Keratinocyte (primary cell): ENCODE measurements around the gene BRIP1. TPM values are rescaled to one million over a fixed set of nuclear protein-coding genes. Genes with fewer than 3 reads are reported as not detected.

Source experiments
- DNase-seq: peaks from one replicate; pipeline ENCODE4 v3.0.0-alpha.2; 2011; ENCODE audit warnings: low read depth, missing footprints, low spot score
- FAIRE-seq: peaks from 2 replicates; lab custom pipeline; 2011; peaks lifted over from hg19 to GRCh38; lab: Jason Lieb, UNC
- H2AFZ ChIP-seq: 2 replicates; pipeline ENCODE4 v1.6.0; 2012; ENCODE audit warnings: low read length, control low read depth, inconsistent platforms; ENCODE audit not compliant: control insufficient read depth
- H3K27ac ChIP-seq: 2 replicates; pipeline ENCODE4 v1.5.1; 2011; ENCODE audit warnings: low read length; ENCODE audit not compliant: control insufficient read depth, insufficient read depth
- H3K27me3 ChIP-seq: 3 replicates; pipeline ENCODE4 v1.6.0; 2011; ENCODE audit warnings: low read length; ENCODE audit not compliant: control insufficient read depth, insufficient read depth; ENCODE audit errors: extremely low read depth
- H3K36me3 ChIP-seq, 2 experiments: 2 replicates in 1 of 2; 3 replicates in 1 of 2; pipeline ENCODE4 v1.5.1; 2011; ENCODE audit warnings: low read length in 2 of 2, mild to moderate bottlenecking in 1 of 2; ENCODE audit not compliant: control insufficient read depth in 2 of 2, insufficient read depth in 2 of 2; ENCODE audit errors: extremely low read depth in 1 of 2
- H3K4me1 ChIP-seq: 3 replicates; pipeline ENCODE4 v1.5.1; 2011; ENCODE audit warnings: low read length; ENCODE audit not compliant: control insufficient read depth, insufficient read depth; ENCODE audit errors: extremely low read depth
- H3K4me2 ChIP-seq: 3 replicates; pipeline ENCODE4 v1.6.0; 2011; ENCODE audit warnings: low read depth, low read length; ENCODE audit not compliant: control insufficient read depth, insufficient read depth; ENCODE audit errors: extremely low read depth
- H3K4me3 ChIP-seq, 3 experiments: fragments of 200-600 bp in 1 of 3; sonication (generic) in 1 of 3; 2 replicates in 2 of 3; 3 replicates in 1 of 3; pipeline ENCODE4 v1.5.1; 2011 to 2016; ENCODE audit warnings: low read length in 3 of 3, mild to moderate bottlenecking in 3 of 3, control low read depth in 2 of 3, inconsistent platforms in 1 of 3, low read depth in 1 of 3, mixed read lengths in 1 of 3, mixed run types in 1 of 3, moderate library complexity in 1 of 3; ENCODE audit not compliant: control insufficient read depth in 2 of 3, insufficient read depth in 2 of 3; ENCODE audit errors: extremely low read depth in 1 of 3
- H3K79me2 ChIP-seq: 2 replicates; pipeline ENCODE4 v1.6.0; 2012; ENCODE audit warnings: low read length; ENCODE audit not compliant: control insufficient read depth, insufficient read depth
- H3K9ac ChIP-seq: 3 replicates; pipeline ENCODE4 v1.6.0; 2011; ENCODE audit warnings: low read length; ENCODE audit not compliant: control insufficient read depth, insufficient read depth; ENCODE audit errors: extremely low read depth
- H3K9me1 ChIP-seq: 3 replicates; pipeline ENCODE4 v1.6.0; 2011; ENCODE audit warnings: low read length; ENCODE audit not compliant: control insufficient read depth, insufficient read depth; ENCODE audit errors: extremely low read depth
- H3K9me3 ChIP-seq: 2 replicates; pipeline ENCODE4 v1.5.1; 2012; ENCODE audit warnings: low read depth, low read length; ENCODE audit not compliant: control insufficient read depth
- H4K20me1 ChIP-seq: 3 replicates; pipeline ENCODE4 v1.6.0; 2011; ENCODE audit warnings: low read length; ENCODE audit not compliant: control insufficient read depth, insufficient read depth; ENCODE audit errors: extremely low read depth
- CTCF ChIP-seq, 3 experiments: IDR thresholded peaks in 1 of 3; conservative IDR thresholded peaks in 1 of 3; optimal IDR thresholded peaks in 1 of 3; 2 replicates in 2 of 3; 3 replicates in 1 of 3; pipeline versions ENCODE3 to v1.5.1; 2011; ENCODE audit warnings: low read length in 3 of 3, mild to moderate bottlenecking in 3 of 3, moderate library complexity in 2 of 3, control low read depth in 1 of 3, inconsistent platforms in 1 of 3; ENCODE audit not compliant: insufficient read depth in 2 of 3; ENCODE audit errors: extremely low read depth in 1 of 3
- EZH2 ChIP-seq: IDR thresholded peaks from one replicate; pipeline ENCODE4 v1.6.1; 2012; ENCODE audit warnings: inconsistent platforms, mild to moderate bottlenecking, low read length, moderate library complexity
- dilution Hi-C: fragments of 300-500 bp; cut with MboI; formaldehyde crosslinking; loops from one replicate; pipeline ENCODE4 v1.7.0; 2020; ENCODE audit warnings: low sequenced_read_pairs; ENCODE audit not compliant: extremely low pct_ligation_motif_present
- polyA plus RNA-seq, 5 experiments: library from polyadenylated mRNA; depleted of rRNA in 3 of 5; stranded (reverse) in 3 of 5; stranded (forward) in 1 of 5; unstranded in 1 of 5; fragments of >200 nt; gene quantifications; 1 replicate in 1 of 5; 2 replicates in 3 of 5; 3 replicates in 1 of 5; pipeline versions ENCODE4 v1.2.1 to v1.2.3, GENCODE V29; 2011 to 2012; ENCODE audit warnings: missing spikeins in 2 of 5, low read depth in 1 of 5, low replicate concordance in 1 of 5

Gene BRIP1
- polyA plus RNA-seq, 1 donor (not counting 4 experiments of a cell fraction or from before 2014, with no cell fraction given) = 4.0 TPM

GRCh38 chr17:61662741-61663140 is 200.6 kb downstream of the BRIP1 start:
- H4K20me1 ChIP-seq = no peaks in the 10 kb centered on the region
- no peak overlapping the region for H3K4me2 ChIP-seq
- no peak overlapping the region for H3K9ac ChIP-seq
- H3K4me1 ChIP-seq = no peaks in the 10 kb centered on the region
- no peak overlapping the region for H3K27ac ChIP-seq
- TF ChIP-seq EZH2 (no peak), CTCF (optimal IDR thresholded peaks at IDR 0.05 in 1 of 3, IDR thresholded peaks at IDR 0.05 in 1 of 3, conservative IDR thresholded peaks at IDR 0.05 in 1 of 3; ENCODE audit: extremely low read depth in 1 of 3, insufficient read depth in 2 of 3, low read length in 3 of 3) (no peak)
- DNase-seq = no peak
- no peaks in the 10 kb centered on the region for H3K9me1 ChIP-seq
- no peaks in the 10 kb centered on the region for H3K9me3 ChIP-seq
- FAIRE-seq = no peak
- no peaks in the 10 kb centered on the region for H3K79me2 ChIP-seq
- no peaks in the 10 kb centered on the region for H3K36me3 ChIP-seq
- peaks cover 2% of the 10 kb centered on the region for H3K27me3 ChIP-seq
- no peak overlapping the region for H2AFZ ChIP-seq
- dilution Hi-C loops = no loop called here
- no peak overlapping the region for H3K4me3 ChIP-seq

GRCh38 chr17:61662186-61662585 is 201.1 kb downstream of the BRIP1 start:
- Histone ChIP-seq H3K4me1 (no peaks in the 10 kb centered on the region), H3K79me2 (no peaks in the 10 kb centered on the region), H3K9ac (no peak overlapping the region), H2AFZ (no peak overlapping the region), H3K4me2 (no peak overlapping the region), H3K9me3 (no peaks in the 10 kb centered on the region), H3K27ac (no peak overlapping the region), H3K36me3 (no peaks in the 10 kb centered on the region), H3K9me1 (no peaks in the 10 kb centered on the region), H4K20me1 (no peaks in the 10 kb centered on the region), H3K27me3 (peaks cover 2% of the 10 kb centered on the region), H3K4me3 (no peak overlapping the region)
- TF ChIP-seq CTCF (optimal IDR thresholded peaks at IDR 0.05 in 1 of 3, IDR thresholded peaks at IDR 0.05 in 1 of 3, conservative IDR thresholded peaks at IDR 0.05 in 1 of 3; ENCODE audit: extremely low read depth in 1 of 3, insufficient read depth in 2 of 3, low read length in 3 of 3) = no peak
- no peak for TF ChIP-seq EZH2
- FAIRE-seq (no peak), DNase-seq (no peak)
- dilution Hi-C loops = no loop called here
